ENCODE measurements around the gene XIAP.

Gene XIAP

DNA sequence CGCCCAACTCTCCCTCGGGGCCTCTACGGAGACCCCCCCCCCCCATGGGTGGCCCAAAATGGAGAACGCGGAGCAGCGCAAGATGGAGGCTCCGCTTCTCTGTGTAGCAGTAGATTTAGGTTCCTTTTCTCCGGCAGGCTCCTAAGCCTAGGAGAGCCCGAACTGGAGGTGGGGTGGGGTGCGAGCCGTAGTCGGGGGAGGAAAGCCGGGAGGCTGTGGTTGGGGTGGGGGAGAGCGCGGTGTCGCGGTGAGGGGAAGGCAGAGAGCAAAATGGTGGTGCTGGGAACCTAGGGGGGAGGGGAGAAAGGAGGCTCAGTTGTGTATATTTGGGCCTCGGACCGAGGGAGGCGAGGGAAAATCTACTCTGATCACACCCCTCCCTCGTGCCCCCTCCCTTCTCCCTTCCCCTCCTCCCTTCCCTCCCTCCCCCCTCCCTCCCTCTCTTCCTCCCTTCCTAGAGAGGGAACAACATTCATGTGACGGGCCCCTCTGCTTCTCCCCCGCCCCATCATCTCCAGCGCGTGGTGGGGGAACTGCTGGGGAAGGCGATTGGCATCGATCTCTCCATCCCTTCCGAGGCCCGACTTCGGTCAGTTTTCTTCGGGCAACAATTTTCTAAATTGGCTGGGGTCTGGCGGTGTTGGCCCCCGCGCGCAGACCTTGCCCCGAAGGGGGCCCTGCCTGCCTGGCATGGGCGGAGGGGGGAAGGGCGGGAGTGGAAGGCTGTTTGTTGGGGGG, 101.6 kb downstream of the XIAP start, which contains the start of gene STAG2:
TSS of gene STAG2 (plus strand) at position 439 of the 738 bp plus-strand sequence. CDS start 60,922 bp downstream, outside the sequence.
- DNase-seq (ENCODE audit: low spot score): peak; percentile 81

DNA sequence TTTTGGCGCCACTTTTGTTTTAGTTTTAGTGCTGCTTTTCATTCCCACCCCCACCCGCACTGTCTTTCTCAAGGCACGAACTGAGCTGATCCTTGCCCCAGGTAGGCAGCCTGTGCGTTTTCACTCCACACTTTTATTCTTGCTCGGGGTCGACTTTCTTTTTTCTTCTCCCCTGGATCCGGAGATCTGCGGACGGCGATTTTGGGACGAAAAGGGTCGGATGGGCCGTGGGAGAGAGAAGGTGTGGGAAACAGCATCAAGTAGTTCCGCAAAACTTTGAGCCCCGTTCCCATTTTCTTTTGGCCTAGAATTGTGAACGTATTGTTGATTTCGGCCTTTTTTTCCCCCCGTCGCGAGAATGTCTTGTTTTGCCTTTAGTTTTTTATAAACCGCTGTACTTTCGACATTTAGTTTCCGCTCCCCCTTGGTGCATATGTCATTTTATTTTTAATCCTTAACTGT, 102.2 kb downstream of the XIAP start:
- DNase-seq (ENCODE audit: low spot score): peak; percentile 5

DNA sequence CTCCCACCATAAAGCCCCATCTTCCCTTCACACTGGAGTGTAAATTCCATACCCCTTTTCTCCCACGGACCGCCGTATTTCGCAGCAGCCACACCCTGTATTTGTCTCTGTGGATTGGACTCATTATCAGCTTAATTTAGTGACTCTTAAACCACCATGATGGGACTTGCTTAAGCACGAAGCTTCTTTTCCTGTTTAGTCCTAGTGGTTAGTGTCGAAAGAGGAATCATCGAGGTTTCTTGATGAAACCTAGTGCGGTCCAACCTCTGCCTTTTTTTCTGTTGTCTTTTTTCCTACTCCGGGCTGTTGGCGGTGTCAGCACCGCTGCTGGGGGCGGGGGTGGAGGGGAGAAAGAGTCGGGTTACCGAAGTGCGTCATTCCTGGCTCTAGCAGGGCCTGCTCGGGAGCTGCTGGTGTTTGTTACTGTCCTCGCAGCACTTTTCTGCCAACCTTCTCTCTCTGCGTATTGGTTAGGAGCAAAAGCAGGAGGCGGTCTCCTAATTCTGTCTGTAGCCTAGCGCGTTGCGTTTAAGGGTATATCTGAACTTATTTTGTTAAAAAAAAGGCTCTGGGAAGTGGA, 103.0 kb downstream of the XIAP start:
- peak; percentile 91 for DNase-seq (ENCODE audit: low spot score)
